GM23248 (cell line): ENCODE results near the gene CLEC4M.

ENCODE experiments used
- EZH2 ChIP-seq: fragments of 200-600 bp; sonication (generic); IDR thresholded peaks from 2 replicates; pipeline ENCODE4 v1.6.1; 2018; ENCODE audit warnings: antibody characterized with exemption, mild to moderate bottlenecking; ENCODE audit not compliant: insufficient read depth, poor library complexity, severe bottlenecking
- EZH2phosphoT487 ChIP-seq: fragments of 200-600 bp; sonication (generic); IDR thresholded peaks from 2 replicates; pipeline ENCODE4 v1.6.1; 2018; ENCODE audit warnings: antibody characterized with exemption, moderate library complexity, mild to moderate bottlenecking, low read depth; ENCODE audit not compliant: insufficient read depth

DNA sequence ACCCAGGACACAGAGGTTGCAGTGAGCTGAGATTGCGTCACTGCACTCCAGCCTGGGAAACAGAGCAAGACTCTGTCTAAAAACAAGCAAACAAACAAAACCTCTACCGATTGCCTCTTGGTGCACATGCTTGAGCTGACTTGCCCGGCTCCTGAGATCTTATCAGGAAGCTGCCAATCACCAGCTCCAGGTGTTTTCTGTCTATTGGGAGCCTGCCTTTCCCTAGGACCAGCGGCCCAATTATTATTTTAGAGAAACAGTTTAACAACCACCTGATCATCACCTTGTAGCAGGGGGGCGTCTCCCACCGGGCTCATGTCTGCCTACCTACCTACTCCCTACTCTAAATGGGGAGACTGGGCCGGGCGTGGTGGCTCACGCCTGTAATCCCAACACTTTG lies 10.8 kb downstream of the CLEC4M start:
- TF ChIP-seq EZH2 (no peak), EZH2phosphoT487 (no peak)
